ENCODE data around the gene EXOC3L2. TPM values are rescaled to one million over a fixed set of nuclear protein-coding genes. Genes with fewer than 3 reads are reported as not detected.

Gene EXOC3L2
- total RNA-seq, 1 experiment from 2014 or later, result not detected

DNA sequence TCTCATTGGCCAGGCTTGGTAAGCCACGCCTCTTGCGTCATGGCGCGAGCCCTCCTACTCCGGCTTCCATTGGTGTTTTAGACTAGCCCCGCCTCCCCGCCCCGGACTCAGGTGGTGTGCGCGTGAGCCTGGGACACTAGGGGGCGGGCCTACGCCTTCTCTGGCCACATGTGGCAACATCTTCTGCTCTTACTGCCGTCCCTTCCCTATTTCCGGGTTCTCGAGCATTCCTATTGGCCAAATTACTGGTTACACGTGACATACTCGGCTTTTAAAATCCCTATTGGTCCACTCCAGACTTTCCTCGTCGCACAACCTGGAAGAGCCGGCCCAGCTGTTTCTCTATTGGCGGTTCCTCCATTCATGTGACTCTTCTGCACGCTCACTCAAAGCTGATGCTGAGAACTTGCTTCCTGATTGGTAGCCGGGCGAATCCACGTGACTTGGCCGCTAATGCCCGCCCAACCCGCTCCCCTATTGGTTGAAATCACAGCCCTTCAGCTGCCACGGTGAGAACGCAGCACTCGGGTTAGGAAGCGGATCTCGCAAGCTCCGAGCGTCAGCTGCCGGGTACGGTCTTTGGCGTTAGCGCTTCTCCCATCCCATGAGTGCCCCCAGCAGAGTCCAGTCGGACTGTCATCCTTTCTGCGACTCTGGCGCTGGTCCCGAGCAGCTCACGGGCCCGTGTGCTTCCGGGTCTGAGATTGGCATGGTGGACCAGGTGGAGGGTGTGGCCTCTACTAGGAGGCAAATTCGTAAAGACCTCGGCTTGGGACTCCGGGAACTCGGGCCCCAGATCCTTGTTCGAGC is 66.7 kb downstream of the EXOC3L2 start, which contains the start of gene BLOC1S3:
BLOC1S3 (plus strand) TSS at position 523 of the 810 bp plus-strand sequence. CDS start 513 bp downstream, outside the sequence.
- no TSS peak for BruUV-seq (replicated peaks)
- ChIA-PET RAD21 (ENCODE audit: low non-redundant PET in 1 of 2, low total read pairs in 2 of 2, uncharacterized antibody in 2 of 2, unreplicated experiment in 2 of 2) (interaction anchor here (0.9 to 1.1 kb wide), 2 partner anchors 86 to 161 kb away, joined by 3 to 4 read pairs; partner anchors contain the start of gene PPP1R37 (in 1 of the 2)), POLR2A (interaction anchor here (1.3 to 1.8 kb wide), 4 partner anchors 12 to 288 kb away, joined by 3 to 7 read pairs (median 4); no protein-coding TSS in a partner anchor), CTCF (interaction anchor here (0.9 to 2.1 kb wide), 12 partner anchors 9 to 307 kb away, joined by 3 to 12 read pairs (median 4); no protein-coding TSS in a partner anchor)
- peaks cover 10% of the 10 kb centered on the region for H3K79me2 ChIP-seq (ENCODE audit: insufficient read depth, low read length)
- H3K27me3 ChIP-seq (ENCODE audit: insufficient read depth, low read length), result no peaks in the 10 kb centered on the region
- peak within 1 kb of the TSS; percentile 92 for H3K9ac ChIP-seq (ENCODE audit: low read length)
- no peaks in the 10 kb centered on the region for H3K9me2 ChIP-seq (ENCODE audit: insufficient read depth)
- intact Hi-C loops (cut with micrococcal nuclease), result loop anchor here (1.0 to 10.0 kb wide), 3 partner anchors 14 to 160 kb away; partner anchors contain the start of gene PPP1R37
- H3K9me3 ChIP-seq (ENCODE audit: control insufficient read depth in 1 of 2, insufficient read depth in 1 of 2, low read depth in 1 of 2, low read length in 2 of 2), result no peaks in the 10 kb centered on the region
- peak within 1 kb of the TSS; percentile 22 for H2AFZ ChIP-seq (ENCODE audit: low read depth, low read length, poor library complexity, severe bottlenecking)
- no peaks in the 10 kb centered on the region for H3K36me3 ChIP-seq (ENCODE audit: control insufficient read depth in 1 of 2, insufficient read depth in 2 of 2, low read length in 2 of 2)
- peak; percentile 85 for ATAC-seq
- peak within 1 kb of the TSS; percentile 92 for H3K4me2 ChIP-seq (ENCODE audit: low read length)
- peak within 1 kb of the TSS; percentile 93 for H3K27ac ChIP-seq (ENCODE audit: low read depth, low read length)
- DNase-seq (ENCODE audit: low read depth, low spot score), result peak; percentile 100
- H3K4me1 ChIP-seq (ENCODE audit: control insufficient read depth in 1 of 2, insufficient read depth in 2 of 2, low read length in 2 of 2), result peaks cover 14 to 25% of the 10 kb centered on the region in 2 experiments; a peak in 3 of 4 replicates
- H3K4me3 ChIP-seq (replicated peaks in 1 of 2; ENCODE audit: low read depth in 1 of 2, low read length in 2 of 2), result peak within 1 kb of the TSS; percentile 74 to 81
- peak; percentile 3 for TF ChIP-seq YY1 (IDR thresholded peaks at IDR 0.05; ENCODE audit: extremely low read depth, insufficient replicate concordance, low read depth, low read length)
- TF ChIP-seq POLR2AphosphoS5 (IDR thresholded peaks at IDR 0.05; ENCODE audit: low read depth, low read length), result peak; percentile 61
- TF ChIP-seq SP1 (IDR thresholded peaks at IDR 0.05; ENCODE audit: low read depth), result peak; percentile 99
- TF ChIP-seq SRF (IDR thresholded peaks at IDR 0.05; ENCODE audit: low read depth), result peak; percentile 49; the same call in 1 of the 2 replicates
- TF ChIP-seq ZNF274 (IDR thresholded peaks at IDR 0.05; ENCODE audit: low read depth, low read length), result no peak
- peak; percentile 14 for TF ChIP-seq TCF7L2 (IDR thresholded peaks at IDR 0.05; ENCODE audit: borderline replicate concordance, extremely low read depth, insufficient read depth, insufficient read length)
- TF ChIP-seq, protein P1, sequence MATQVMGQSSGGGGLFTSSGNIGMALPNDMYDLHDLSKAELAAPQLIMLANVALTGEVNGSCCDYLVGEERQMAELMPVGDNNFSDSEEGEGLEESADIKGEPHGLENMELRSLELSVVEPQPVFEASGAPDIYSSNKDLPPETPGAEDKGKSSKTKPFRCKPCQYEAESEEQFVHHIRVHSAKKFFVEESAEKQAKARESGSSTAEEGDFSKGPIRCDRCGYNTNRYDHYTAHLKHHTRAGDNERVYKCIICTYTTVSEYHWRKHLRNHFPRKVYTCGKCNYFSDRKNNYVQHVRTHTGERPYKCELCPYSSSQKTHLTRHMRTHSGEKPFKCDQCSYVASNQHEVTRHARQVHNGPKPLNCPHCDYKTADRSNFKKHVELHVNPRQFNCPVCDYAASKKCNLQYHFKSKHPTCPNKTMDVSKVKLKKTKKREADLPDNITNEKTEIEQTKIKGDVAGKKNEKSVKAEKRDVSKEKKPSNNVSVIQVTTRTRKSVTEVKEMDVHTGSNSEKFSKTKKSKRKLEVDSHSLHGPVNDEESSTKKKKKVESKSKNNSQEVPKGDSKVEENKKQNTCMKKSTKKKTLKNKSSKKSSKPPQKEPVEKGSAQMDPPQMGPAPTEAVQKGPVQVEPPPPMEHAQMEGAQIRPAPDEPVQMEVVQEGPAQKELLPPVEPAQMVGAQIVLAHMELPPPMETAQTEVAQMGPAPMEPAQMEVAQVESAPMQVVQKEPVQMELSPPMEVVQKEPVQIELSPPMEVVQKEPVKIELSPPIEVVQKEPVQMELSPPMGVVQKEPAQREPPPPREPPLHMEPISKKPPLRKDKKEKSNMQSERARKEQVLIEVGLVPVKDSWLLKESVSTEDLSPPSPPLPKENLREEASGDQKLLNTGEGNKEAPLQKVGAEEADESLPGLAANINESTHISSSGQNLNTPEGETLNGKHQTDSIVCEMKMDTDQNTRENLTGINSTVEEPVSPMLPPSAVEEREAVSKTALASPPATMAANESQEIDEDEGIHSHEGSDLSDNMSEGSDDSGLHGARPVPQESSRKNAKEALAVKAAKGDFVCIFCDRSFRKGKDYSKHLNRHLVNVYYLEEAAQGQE (IDR thresholded peaks at IDR 0.05; ENCODE audit: low read depth), result no peak
- TF ChIP-seq SIN3A (IDR thresholded peaks at IDR 0.05; ENCODE audit: low read depth), result peak; percentile 94
- TF ChIP-seq FOSL1 (IDR thresholded peaks at IDR 0.05; ENCODE audit: low read depth), result no peak
- TF ChIP-seq, protein P2, sequence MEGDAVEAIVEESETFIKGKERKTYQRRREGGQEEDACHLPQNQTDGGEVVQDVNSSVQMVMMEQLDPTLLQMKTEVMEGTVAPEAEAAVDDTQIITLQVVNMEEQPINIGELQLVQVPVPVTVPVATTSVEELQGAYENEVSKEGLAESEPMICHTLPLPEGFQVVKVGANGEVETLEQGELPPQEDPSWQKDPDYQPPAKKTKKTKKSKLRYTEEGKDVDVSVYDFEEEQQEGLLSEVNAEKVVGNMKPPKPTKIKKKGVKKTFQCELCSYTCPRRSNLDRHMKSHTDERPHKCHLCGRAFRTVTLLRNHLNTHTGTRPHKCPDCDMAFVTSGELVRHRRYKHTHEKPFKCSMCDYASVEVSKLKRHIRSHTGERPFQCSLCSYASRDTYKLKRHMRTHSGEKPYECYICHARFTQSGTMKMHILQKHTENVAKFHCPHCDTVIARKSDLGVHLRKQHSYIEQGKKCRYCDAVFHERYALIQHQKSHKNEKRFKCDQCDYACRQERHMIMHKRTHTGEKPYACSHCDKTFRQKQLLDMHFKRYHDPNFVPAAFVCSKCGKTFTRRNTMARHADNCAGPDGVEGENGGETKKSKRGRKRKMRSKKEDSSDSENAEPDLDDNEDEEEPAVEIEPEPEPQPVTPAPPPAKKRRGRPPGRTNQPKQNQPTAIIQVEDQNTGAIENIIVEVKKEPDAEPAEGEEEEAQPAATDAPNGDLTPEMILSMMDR (IDR thresholded peaks at IDR 0.05 in 2 of 3, conservative IDR thresholded peaks at IDR 0.05 in 1 of 3; ENCODE audit: borderline replicate concordance in 1 of 3, insufficient read depth in 1 of 3, low read depth in 2 of 3, low read length in 2 of 3), result peak in 1 of 3 experiments; percentile 15; a peak in 1 of 6 replicates
- TF ChIP-seq ELF1 (IDR thresholded peaks at IDR 0.05; ENCODE audit: borderline replicate concordance, low read depth), result peak; percentile 98
- TF ChIP-seq, protein P3, sequence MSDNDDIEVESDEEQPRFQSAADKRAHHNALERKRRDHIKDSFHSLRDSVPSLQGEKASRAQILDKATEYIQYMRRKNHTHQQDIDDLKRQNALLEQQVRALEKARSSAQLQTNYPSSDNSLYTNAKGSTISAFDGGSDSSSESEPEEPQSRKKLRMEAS (IDR thresholded peaks at IDR 0.05), result peak; percentile 99
- TF ChIP-seq, protein P4, sequence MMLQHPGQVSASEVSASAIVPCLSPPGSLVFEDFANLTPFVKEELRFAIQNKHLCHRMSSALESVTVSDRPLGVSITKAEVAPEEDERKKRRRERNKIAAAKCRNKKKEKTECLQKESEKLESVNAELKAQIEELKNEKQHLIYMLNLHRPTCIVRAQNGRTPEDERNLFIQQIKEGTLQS (IDR thresholded peaks at IDR 0.05), result no peak
- peak; percentile 14 for TF ChIP-seq POLR2A (IDR thresholded peaks at IDR 0.05; ENCODE audit: borderline replicate concordance, extremely low read depth, insufficient read depth, insufficient read length)
- H4K20me1 ChIP-seq (ENCODE audit: insufficient read depth), result no peaks in the 10 kb centered on the region

Measured in HCT116 (cell line).